ENCODE results near the gene CHMP4A.

Gene CHMP4A

DNA sequence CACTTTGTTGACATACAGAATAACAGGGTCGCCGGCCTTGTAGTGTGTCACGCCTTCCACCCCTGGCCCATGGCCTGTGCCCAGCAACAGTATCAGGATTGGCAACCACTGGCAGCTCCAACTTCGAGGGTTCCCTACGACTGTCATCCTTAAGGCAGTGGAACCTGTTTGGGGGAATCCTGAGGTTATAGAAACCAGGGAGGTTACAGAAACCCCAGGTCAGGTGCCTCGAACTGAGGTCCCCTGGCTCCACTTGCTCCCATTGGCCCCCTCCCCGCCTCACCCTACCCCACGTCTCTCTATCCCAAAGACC lies 18.5 kb downstream of the CHMP4A start:
- DNase-seq: no peak

DNA sequence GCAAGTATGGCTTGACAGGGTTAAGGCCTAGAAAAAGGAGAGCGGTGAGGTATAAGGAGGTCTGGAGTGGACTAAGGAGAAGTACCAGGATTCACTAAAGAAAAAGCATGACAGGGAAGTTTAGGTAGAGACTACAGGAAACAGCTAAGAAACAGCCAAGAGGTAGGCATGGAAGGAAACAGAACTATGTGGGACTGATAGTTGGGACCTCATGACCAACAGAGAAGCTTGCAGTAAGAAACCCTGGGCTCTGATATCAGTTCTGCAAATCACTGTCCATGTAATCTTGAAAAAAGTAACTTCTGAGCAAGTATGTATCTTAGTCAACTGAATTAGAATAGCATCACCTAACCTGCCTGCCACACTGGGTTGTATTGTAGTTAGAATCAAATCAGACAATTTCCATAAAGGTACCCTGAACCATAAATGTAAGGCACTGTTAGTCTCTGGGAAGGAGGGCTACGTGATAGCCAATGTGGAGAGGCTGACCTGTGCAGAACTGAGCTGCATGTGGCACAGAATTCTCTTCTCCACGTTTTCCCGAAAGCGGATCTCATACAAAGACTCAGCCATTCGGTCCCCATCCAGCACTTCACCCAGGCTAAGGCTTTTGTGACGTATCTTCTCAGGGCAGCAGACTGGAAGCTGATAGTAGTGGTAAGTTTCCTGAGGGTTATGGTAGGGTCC lies 19.0 kb downstream of the CHMP4A start:
- no peak for DNase-seq

DNA sequence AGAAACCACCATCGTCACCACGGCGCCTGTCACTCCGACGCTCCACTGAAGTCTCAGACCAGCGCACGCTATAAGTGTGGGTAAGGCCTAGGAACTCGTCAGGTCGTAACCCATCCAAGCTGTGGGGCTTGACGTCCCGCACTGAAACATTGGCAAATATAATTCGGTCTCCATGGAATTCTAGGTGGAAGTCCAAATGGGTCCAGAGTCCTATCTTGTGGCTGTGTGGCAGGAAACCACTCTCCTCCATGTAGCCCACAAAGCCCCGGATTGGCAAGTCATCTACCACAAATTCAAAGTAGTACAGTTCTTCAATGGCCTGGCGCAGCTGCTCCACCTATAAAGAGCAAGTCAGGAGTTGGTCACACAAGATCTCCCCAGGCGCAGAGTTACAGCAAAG lies 20.4 kb downstream of the CHMP4A start:
- no peak for DNase-seq

DNA sequence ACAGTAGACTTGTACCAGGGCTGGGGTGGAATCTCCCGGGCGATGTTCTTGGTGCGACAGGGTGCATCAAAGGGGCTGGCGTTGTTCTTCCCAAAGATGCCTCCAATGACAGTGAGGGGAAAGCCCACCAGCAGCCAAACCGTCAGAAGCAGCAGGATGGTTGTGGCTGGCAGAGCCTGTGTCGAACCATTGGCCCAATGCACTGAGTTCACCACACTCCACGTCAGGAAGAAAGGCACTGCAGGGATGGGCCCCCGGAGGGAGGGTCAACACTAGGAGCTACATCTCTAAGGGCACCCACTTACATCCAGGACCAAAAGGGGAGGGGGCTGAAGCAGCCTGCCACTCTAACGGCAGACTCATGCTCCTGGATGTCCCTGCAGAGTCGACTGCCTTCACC lies 22.9 kb downstream of the CHMP4A start:
- no peak for DNase-seq

DNA sequence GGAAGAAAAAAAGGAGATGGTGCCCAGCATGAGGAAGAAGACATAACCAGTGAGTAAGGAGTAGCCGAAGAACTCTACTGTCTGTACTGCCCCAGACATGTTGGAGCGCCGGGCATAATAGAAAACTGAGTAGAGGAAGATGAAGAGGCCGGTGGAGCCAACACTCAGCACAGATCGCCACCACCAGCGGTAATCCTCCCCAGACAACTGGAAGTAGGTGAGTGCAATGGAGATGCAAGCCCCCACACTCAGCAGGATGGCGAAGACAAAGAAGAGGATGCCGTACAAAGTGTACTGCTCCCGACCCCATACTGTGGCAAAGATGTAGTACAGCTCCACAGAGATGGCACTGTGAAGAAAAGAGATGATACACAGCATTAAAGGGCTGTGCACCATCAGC lies 23.8 kb downstream of the CHMP4A start:
- DNase-seq: no peak

GRCh38 chr14:24189059-24189375 lies 24.3 kb downstream of the CHMP4A start:
- no peak for DNase-seq

- DNase-seq: peak; percentile 35 to 40
Observed at GRCh38 chr14:24188251-24189058, 24.8 kb downstream of the CHMP4A start, which contains the start of gene IPO4. Gene IPO4 (minus strand): TSS chr14:24188816. CDS start chr14:24188787, 29 bp downstream.

- DNase-seq: no peak
Observed at GRCh38 chr14:24187539-24187915, 25.8 kb downstream of the CHMP4A start.

DNA sequence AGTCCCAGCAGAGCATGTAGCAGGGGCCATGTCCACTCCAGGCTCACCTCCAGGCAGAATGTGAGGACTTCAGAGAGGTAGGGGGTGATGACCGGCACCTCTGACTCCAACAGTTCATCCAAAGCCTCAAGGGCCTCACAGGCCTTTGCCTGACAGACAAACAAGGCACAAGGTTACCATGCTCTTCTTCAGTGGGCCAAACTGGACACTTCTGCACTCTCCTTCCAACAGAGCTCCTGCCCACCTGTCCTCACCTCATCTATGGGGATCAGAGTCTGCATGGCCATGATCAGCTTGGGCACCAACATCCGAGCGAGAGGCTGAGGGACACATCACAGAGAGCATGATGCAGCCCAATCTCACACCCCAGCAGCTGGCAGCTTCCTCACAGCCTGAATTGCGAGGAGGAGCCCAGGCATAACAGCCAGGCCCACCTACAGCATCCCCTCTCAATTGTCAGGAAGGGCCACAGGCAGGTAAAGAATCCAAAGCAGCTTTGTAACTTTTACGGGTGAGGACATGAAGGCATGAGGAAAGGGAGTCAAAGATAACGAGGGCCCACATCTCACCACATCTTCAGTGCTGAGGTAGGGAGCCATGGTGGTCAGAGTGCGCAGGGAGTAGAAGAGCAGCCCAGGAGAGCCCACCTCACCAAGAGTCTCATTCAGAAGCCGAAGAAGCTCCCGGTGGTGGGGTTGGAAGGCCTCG lies 26.3 kb downstream of the CHMP4A start:
- no peak for DNase-seq

- no peak for DNase-seq
Observed at GRCh38 chr14:24185741-24186140, 27.5 kb downstream of the CHMP4A start.

GRCh38 chr14:24185026-24185425 lies 28.3 kb downstream of the CHMP4A start:
- no peak for DNase-seq

DNA sequence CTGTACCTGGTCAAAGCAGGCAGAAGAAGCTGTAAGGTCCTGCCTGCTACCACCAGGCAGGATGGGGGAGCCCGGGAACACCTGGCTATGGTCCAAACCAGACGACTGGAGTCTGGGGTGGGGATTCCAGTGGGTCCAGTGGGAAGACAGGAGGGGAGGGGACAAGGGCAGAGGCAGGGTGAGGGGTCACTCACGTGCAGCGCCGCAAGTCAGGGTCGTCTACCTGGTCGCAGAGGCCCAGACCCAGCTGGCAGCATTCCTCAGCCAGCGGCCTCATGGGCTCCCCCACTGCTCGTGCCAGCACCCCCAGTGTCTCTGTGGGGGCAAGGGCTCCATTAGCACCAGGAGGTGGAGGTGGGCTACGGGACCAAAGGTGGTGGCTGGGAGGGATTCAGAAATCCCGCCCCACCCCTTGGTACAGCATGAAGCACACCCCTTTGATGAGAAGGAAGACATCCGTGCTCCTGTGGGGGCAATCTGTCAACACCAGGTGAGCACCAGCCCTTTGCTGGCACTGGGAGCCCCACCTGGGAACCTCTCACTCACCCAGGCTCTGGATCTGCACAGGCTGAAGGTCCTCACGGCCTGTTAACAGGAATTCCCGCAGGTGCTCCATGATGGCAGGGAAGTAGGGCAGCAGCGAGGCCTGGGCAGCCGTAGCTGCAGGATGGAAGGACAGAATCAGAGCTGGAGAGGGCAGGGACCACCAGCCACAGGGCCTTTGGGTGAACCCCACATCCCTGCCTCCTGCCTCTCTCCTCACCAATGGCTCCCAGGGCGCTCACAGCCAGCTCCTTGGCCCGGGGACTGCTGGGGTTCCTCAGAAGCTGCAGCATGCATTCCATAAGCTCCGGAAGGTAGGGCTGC lies 29.0 kb downstream of the CHMP4A start:
- DNase-seq: no peak

GRCh38 chr14:24183014-24183481 lies 30.2 kb downstream of the CHMP4A start:
- DNase-seq: no peak

- DNase-seq: no peak
Observed at GRCh38 chr14:24182110-24182882, 31.0 kb downstream of the CHMP4A start.

DNA sequence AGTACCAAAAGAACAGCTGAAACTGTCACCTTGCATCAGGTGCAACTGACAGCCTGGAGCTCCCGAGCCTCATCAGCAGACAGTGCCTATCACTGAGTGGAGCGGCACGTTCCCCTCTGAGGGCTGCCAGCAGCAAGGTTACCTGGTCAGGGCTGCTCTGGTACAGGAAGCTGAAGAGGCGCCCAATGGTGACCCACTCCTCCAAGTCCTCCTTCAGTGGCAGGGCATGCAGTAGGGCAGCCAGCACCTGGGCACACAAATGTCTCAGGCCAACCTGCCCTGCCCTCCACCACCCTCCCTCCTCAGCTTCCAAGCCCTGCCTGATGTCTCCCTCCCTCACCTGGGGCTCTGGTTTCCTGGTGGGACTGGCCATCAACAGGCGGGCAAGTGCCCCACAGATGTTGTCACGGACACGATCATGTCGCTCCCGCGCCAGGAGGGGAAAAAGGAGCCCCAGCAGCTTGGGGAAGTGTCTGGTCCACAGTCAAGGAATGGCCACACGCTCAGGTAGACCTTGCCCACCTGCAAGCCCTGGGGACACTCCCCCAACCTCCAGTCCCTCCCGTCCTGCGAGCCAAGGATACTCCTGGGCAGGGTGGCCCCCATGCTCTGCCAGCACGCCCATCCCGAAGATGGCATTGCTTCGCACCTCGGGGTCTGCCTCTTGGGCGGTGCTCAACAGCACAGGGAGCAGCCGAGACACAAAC lies 31.8 kb downstream of the CHMP4A start:
- DNase-seq: no peak

- no peak for DNase-seq
Observed at GRCh38 chr14:24179961-24180796, 33.1 kb downstream of the CHMP4A start.

DNA sequence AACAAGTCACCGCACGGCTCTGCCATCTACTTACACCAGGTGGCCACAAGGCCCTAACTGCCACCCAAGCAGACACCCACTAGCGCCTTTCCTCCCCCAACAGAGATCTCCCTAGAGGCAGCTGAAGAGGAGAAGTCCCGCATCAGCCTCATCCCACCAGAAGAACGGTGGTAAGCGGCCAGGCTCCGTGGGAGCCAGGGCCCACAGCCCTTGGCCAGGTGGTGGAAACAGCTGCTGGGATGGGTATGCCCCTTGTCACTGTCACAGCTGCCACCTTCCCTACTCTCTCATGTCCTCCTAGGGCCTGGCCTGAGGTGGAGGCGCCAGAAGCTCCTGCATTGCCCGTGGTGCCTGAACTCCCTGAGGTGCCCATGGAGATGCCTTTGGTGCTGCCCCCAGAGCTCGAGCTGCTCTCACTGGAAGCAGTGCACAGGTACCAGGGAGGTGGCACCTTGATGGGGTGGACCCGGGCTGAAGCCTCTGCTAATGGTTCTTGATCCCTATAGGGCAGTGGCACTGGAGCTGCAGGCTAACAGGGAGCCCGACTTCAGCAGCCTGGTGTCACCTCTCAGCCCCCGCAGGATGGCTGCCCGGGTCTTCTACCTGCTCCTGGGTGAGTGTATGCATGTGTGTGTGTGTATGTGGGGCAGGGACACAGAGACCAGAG lies 33.9 kb downstream of the CHMP4A start:
- DNase-seq: no peak

GRCh38 chr14:24178399-24179178 lies 34.7 kb downstream of the CHMP4A start:
- no peak for DNase-seq

- no peak for DNase-seq
Observed at GRCh38 chr14:24177891-24178290, 35.4 kb downstream of the CHMP4A start.

All from cerebellar nuclear complex (tissue), 1 donor.